ENCODE measurements around the gene ENAM. TPM values are rescaled to one million over a fixed set of nuclear protein-coding genes. Genes with fewer than 3 reads are reported as not detected.

The ENAM gene
- total and polyA plus RNA-seq, 2 of the 8 experiments (the other 6 are each of a cell fraction or from before 2014, with no cell fraction given) = not detected

DNA sequence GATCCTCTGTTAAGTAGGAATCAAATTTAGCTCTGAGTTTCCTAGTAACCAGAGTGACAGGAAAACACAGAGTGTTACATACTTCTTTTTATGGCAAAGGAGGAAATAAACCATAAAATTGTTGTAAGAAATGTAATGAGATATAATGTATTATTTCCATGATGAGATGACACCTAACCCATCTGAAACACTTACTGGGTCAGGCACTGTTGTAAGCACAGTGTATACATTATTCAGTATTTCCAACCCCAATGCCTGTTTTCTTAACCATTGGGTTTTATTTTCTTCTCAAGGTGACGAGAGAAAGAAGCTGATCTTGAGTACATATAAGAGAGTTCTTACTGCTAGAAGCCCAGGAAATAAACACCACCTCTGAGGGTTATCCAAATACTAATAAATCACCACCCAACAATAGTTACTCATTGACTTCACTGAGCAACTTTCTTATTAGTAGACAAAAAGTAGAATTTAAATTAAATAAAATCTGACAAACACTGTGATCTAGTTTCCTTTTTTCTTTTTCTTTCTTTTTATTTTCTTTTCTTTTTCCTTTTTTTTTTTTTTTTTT lies 4.2 kb upstream of the ENAM start:
- H3K79me1 ChIP-seq (ENCODE audit: low read depth, low read length) = no peaks in the 10 kb centered on the region
- H4K20me1 ChIP-seq (replicated peaks in 1 of 2; ENCODE audit: control insufficient read depth in 1 of 2, insufficient read depth in 2 of 2, low read length in 2 of 2) = no peaks in the 10 kb centered on the region
- H3K56ac ChIP-seq (replicated peaks; ENCODE audit: insufficient read length, low read depth, low read length) = no peak overlapping the region
- H3K9ac ChIP-seq (replicated peaks in 1 of 4; ENCODE audit: extremely low read depth in 1 of 4, low read depth in 3 of 4, low read length in 3 of 4) = no peak overlapping the region
- no peaks in the 10 kb centered on the region for H3K36me3 ChIP-seq (ENCODE audit: control insufficient read depth in 2 of 4, insufficient read depth in 4 of 4, low read length in 3 of 4)
- no peak overlapping the region for H3K4me2 ChIP-seq (ENCODE audit: insufficient read depth in 1 of 2, low read depth in 2 of 2, low read length in 2 of 2)
- no peak overlapping the region for H4K8ac ChIP-seq (ENCODE audit: extremely low read depth, insufficient read depth, low read length)
- no peak overlapping the region for H2BK20ac ChIP-seq (ENCODE audit: low read length)
- DNase-seq (ENCODE audit: low read depth in 1 of 2, low spot score in 2 of 2) (no peak), FAIRE-seq (no peak)
- H2BK12ac ChIP-seq (ENCODE audit: low read depth, low read length) = no peak overlapping the region
- no peaks in the 10 kb centered on the region for H3K4me1 ChIP-seq (replicated peaks in 1 of 4; ENCODE audit: control insufficient read depth in 3 of 4, insufficient read depth in 4 of 4, low read length in 3 of 4)
- H3K9me3 ChIP-seq (ENCODE audit: insufficient read depth in 2 of 2, low read depth in 1 of 2, low read length in 1 of 2) = no peaks in the 10 kb centered on the region
- H3K79me2 ChIP-seq (ENCODE audit: control insufficient read depth in 1 of 2, insufficient read depth in 2 of 2, low read length in 2 of 2) = no peaks in the 10 kb centered on the region
- CTCF ChIA-PET (ENCODE audit: partially characterized antibody) = interaction anchor here (1.0 kb wide), 1 partner anchor 9 kb away, joined by 3 read pairs; no protein-coding TSS in a partner anchor
- no peak overlapping the region for H4K91ac ChIP-seq (replicated peaks; ENCODE audit: insufficient read length, low read length)
- no peak overlapping the region for H2AK5ac ChIP-seq (ENCODE audit: low read depth, low read length)
- H3K4me3 ChIP-seq (ENCODE audit: extremely low read depth in 1 of 4, insufficient read depth in 2 of 4, low read depth in 3 of 4, low read length in 4 of 4) = no peak overlapping the region
- 94% methylated on average over 1 of the region's 1 CpG; no CpG with 5 or more reads in 1 of the 2 experiments for WGBS, 2 experiments (ENCODE audit: extremely low coverage in 1 of 2, insufficient coverage in 1 of 2, insufficient read length in 1 of 2, insufficient replicate concordance in 2 of 2, low coverage in 1 of 2, low lambda C conversion rate in 2 of 2, missing lambda C conversion rate in 1 of 2)
- no peak overlapping the region for H3K23ac ChIP-seq (ENCODE audit: insufficient read length)
- H2AFZ ChIP-seq (ENCODE audit: low read length) = no peak overlapping the region
- no peak overlapping the region for H3K27ac ChIP-seq (ENCODE audit: low read depth, low read length)
- POLR2A ChIA-PET (ENCODE audit: partially characterized antibody) = no interaction called here
- H3K18ac ChIP-seq (ENCODE audit: extremely low read depth, low read length) = no peak overlapping the region
- H4K5ac ChIP-seq (ENCODE audit: insufficient read length, low read depth, low read length) = no peak overlapping the region
- H3K14ac ChIP-seq (ENCODE audit: insufficient read length) = no peak overlapping the region
- no peak overlapping the region for H2BK120ac ChIP-seq (replicated peaks; ENCODE audit: low read depth, low read length)
- H3K4ac ChIP-seq (replicated peaks; ENCODE audit: insufficient read length, low read depth, low read length) = no peak overlapping the region
- no peak overlapping the region for H2BK15ac ChIP-seq (ENCODE audit: low read length)
- no peaks in the 10 kb centered on the region for H3K27me3 ChIP-seq (replicated peaks in 1 of 4; ENCODE audit: control insufficient read depth in 3 of 4, extremely low read depth in 1 of 4, insufficient read depth in 3 of 4, low read length in 3 of 4)
- no peaks in the 10 kb centered on the region for H3K23me2 ChIP-seq (ENCODE audit: low read depth, low read length)
- no peak overlapping the region for H2BK5ac ChIP-seq (ENCODE audit: low read depth, low read length)
- TF ChIP-seq YY1 (IDR thresholded peaks at IDR 0.05; ENCODE audit: low read depth, low read length) = no peak
- TF ChIP-seq CEBPB (IDR thresholded peaks at IDR 0.05; ENCODE audit: low read depth, low read length) = no peak
- TF ChIP-seq BRCA1 (IDR thresholded peaks at IDR 0.05; ENCODE audit: low read depth, low read length) = no peak
- no peak for TF ChIP-seq POLR2A (IDR thresholded peaks at IDR 0.05; ENCODE audit: control extremely low read depth in 1 of 2, low read depth in 2 of 2, low read length in 2 of 2)

Measured in H1 (cell line).